Activated CD4-positive, alpha-beta T cell treated with anti-CD3 and anti-CD28 coated beads, Interleukin-2, Interleukin-6, amounts not matched to agents 100 ng/mL and 50 ng/mL, durations not matched to agents 16 hours and 8 hours (primary cell): ENCODE measurements around the gene FLYWCH2.

Source experiments
- DNase-seq: peaks from one replicate; pipeline ENCODE4 v3.0.0-alpha.2; 2020

Gene FLYWCH2

GRCh38 chr16:2884041-2884451, 1.0 kb downstream of the FLYWCH2 start:
- no peak for DNase-seq

GRCh38 chr16:2894231-2894630, 11.2 kb downstream of the FLYWCH2 start:
- DNase-seq = no peak

GRCh38 chr16:2895813-2896212, 12.8 kb downstream of the FLYWCH2 start:
- DNase-seq = no peak

GRCh38 chr16:2896480-2897010, 13.5 kb downstream of the FLYWCH2 start:
- DNase-seq = no peak

GRCh38 chr16:2897110-2897509, 14.1 kb downstream of the FLYWCH2 start:
- no peak for DNase-seq

GRCh38 chr16:2898831-2899563, 16.0 kb downstream of the FLYWCH2 start:
- DNase-seq = no peak

GRCh38 chr16:2899564-2900072, 16.6 kb downstream of the FLYWCH2 start:
- no peak for DNase-seq

- DNase-seq = no peak
These were observed 17.6 kb downstream of the FLYWCH2 start for GRCh38 chr16:2900526-2901075.

- DNase-seq = no peak
These were observed 19.5 kb downstream of the FLYWCH2 start for GRCh38 chr16:2902337-2903130.

GRCh38 chr16:2904100-2904921, 21.3 kb downstream of the FLYWCH2 start:
- DNase-seq = peak; percentile 90

- no peak for DNase-seq
These were observed 21.9 kb downstream of the FLYWCH2 start for GRCh38 chr16:2904922-2905240.

- peak; percentile 99 for DNase-seq
These were observed 22.4 kb downstream of the FLYWCH2 start for GRCh38 chr16:2905241-2905987.

- no peak for DNase-seq
These were observed 23.0 kb downstream of the FLYWCH2 start for GRCh38 chr16:2905988-2906387.

- peak; percentile 59 for DNase-seq
These were observed 24.2 kb downstream of the FLYWCH2 start for GRCh38 chr16:2907084-2907753.

- no peak for DNase-seq
These were observed 27.5 kb downstream of the FLYWCH2 start for GRCh38 chr16:2910441-2910969.

GRCh38 chr16:2911638-2912329, 28.8 kb downstream of the FLYWCH2 start, which contains the start of gene FLYWCH1:
Gene FLYWCH1 (plus strand): TSS chr16:2911931. CDS start chr16:2929686, 17,755 bp downstream.
- DNase-seq = peak; percentile 99

- DNase-seq = peak; percentile 36
These were observed 29.6 kb downstream of the FLYWCH2 start for GRCh38 chr16:2912330-2913199.

GRCh38 chr16:2913603-2914002, 30.6 kb downstream of the FLYWCH2 start:
- no peak for DNase-seq

GRCh38 chr16:2914233-2914632, 31.2 kb downstream of the FLYWCH2 start:
- DNase-seq = no peak
